Neural progenitor cell (in vitro differentiated cells): ENCODE data around the gene LCTL. TPM values are rescaled to one million over a fixed set of nuclear protein-coding genes. Genes with fewer than 3 reads are reported as not detected.

Source experiments
- DNase-seq: peaks from one replicate; pipeline ENCODE4 v3.0.0-alpha.2; 2016; ENCODE audit warnings: low spot score
- H2AFZ ChIP-seq: fragments of 200-600 bp; sonication (generic); replicated peaks from 2 replicates; pipeline ENCODE4 v1.6.1; 2016; ENCODE audit warnings: antibody characterized with exemption
- H3F3A ChIP-seq: fragments of 200-600 bp; sonication (generic); 2 replicates; pipeline ENCODE4 v1.6.1; 2016; ENCODE audit warnings: antibody characterized with exemption, low read depth
- H3K27ac ChIP-seq: fragments of 200-600 bp; sonication (generic); 2 replicates; pipeline ENCODE4 v1.5.1; 2016; ENCODE audit warnings: mild to moderate bottlenecking
- H3K27me3 ChIP-seq: fragments of 200-600 bp; sonication (generic); 2 replicates; pipeline ENCODE4 v1.6.1; 2016; ENCODE audit warnings: mild to moderate bottlenecking, moderate library complexity
- H3K36me3 ChIP-seq: fragments of 200-600 bp; sonication (generic); 2 replicates; pipeline ENCODE4 v1.5.1; 2016
- H3K4me1 ChIP-seq: fragments of 200-600 bp; sonication (generic); 2 replicates; pipeline ENCODE4 v1.6.1; 2016; ENCODE audit warnings: mixed run types
- H3K4me2 ChIP-seq: fragments of 200-600 bp; sonication (generic); 2 replicates; pipeline ENCODE4 v1.6.1; 2016
- H3K4me3 ChIP-seq: fragments of 200-600 bp; sonication (generic); 2 replicates; pipeline ENCODE4 v1.5.1; 2016
- H3K79me2 ChIP-seq: fragments of 200-600 bp; sonication (generic); 2 replicates; pipeline ENCODE4 v1.6.1; 2016; ENCODE audit warnings: low read depth
- H3K9ac ChIP-seq: fragments of 200-600 bp; sonication (generic); 2 replicates; pipeline ENCODE4 v1.6.1; 2016
- H3K9me3 ChIP-seq: fragments of 200-600 bp; sonication (generic); 2 replicates; pipeline ENCODE4 v1.5.1; 2016; ENCODE audit warnings: low read depth
- H4K20me1 ChIP-seq: fragments of 200-600 bp; sonication (generic); 2 replicates; pipeline ENCODE4 v1.6.1; 2016; ENCODE audit warnings: low read depth
- H3K27ac Mint-ChIP-seq: 3 replicates; pipeline ENCODE4 v1.8.0; 2021; ENCODE audit warnings: mixed read lengths
- H3K27me3 Mint-ChIP-seq: 2 replicates; pipeline ENCODE4 v1.8.0; 2022; ENCODE audit warnings: low read depth, mild to moderate bottlenecking, inconsistent platforms, moderate library complexity, mixed read lengths; ENCODE audit not compliant: insufficient read depth
- H3K36me3 Mint-ChIP-seq: 3 replicates; pipeline ENCODE4 v1.8.0; 2021; ENCODE audit warnings: mixed read lengths
- H3K4me1 Mint-ChIP-seq: 3 replicates; pipeline ENCODE4 v1.8.0; 2021; ENCODE audit warnings: mixed read lengths
- H3K4me3 Mint-ChIP-seq: 3 replicates; pipeline ENCODE4 v1.8.0; 2021; ENCODE audit warnings: mild to moderate bottlenecking, moderate library complexity, mixed read lengths
- H3K9me3 Mint-ChIP-seq: 3 replicates; pipeline ENCODE4 v1.8.0; 2020; ENCODE audit warnings: mixed read lengths
- CTCF ChIP-seq: fragments of 200-600 bp; sonication (generic); IDR thresholded peaks from 2 replicates; pipeline ENCODE4 v1.5.1; 2017; ENCODE audit warnings: antibody characterized with exemption, mild to moderate bottlenecking
- EZH2 ChIP-seq: fragments of 200-600 bp; sonication (generic); IDR thresholded peaks from 2 replicates; pipeline ENCODE4 v1.6.1; 2017; ENCODE audit warnings: antibody characterized with exemption, mild to moderate bottlenecking, moderate library complexity
- EZH2phosphoT487 ChIP-seq: fragments of 200-600 bp; sonication (generic); IDR thresholded peaks from 2 replicates; pipeline ENCODE4 v1.6.1; 2017; ENCODE audit warnings: antibody characterized with exemption
- total RNA-seq: library from RNA; depleted of rRNA; stranded (reverse); fragments of >200 nt; gene quantifications from 2 replicates; pipeline ENCODE4 v1.2.3, GENCODE V29; 2015; ENCODE audit warnings: low replicate concordance

Gene LCTL
- total RNA-seq, 1 donor from 2014 or later = 19.2 TPM

DNA sequence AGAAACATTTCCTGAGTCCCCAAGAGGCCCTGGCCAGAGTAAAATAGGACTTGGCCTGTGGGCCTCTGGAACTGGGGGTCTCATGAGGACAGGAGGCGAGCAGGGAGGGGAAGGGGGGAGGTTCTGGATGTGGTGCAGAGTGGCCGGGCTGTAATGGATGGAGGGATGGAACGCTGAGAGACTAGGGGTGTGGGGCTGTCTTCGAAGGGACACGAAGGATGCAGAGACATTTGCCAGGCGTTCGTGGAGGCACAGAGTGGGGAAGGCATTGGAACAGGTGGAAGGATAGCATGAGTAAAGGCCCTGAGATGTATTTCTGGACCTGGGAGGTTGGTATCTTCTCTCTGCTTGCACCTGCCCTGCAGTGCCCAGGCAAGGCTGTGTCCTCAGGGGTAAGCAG is 2.1 kb upstream of the LCTL start:
- Histone ChIP-seq H3K9me3 (no peaks in the 10 kb centered on the region), H3K4me2 (no peak overlapping the region), H3K27ac (no peak overlapping the region), H3K79me2 (no peaks in the 10 kb centered on the region), H3F3A (peaks cover 9% of the 10 kb centered on the region), H3K36me3 (no peaks in the 10 kb centered on the region), H3K4me3 (no peak overlapping the region), H3K27me3 (no peaks in the 10 kb centered on the region), H3K9ac (no peak overlapping the region), H2AFZ (no peak overlapping the region), H3K4me1 (peaks cover 21% of the 10 kb centered on the region), H4K20me1 (no peaks in the 10 kb centered on the region)
- DNase-seq = no peak
- TF ChIP-seq CTCF (no peak), EZH2phosphoT487 (no peak), EZH2 (no peak)
- H3K27me3 Mint-ChIP-seq = peaks cover 4% of the 10 kb centered on the region
- H3K27ac Mint-ChIP-seq = no peak overlapping the region
- no peaks in the 10 kb centered on the region for H3K9me3 Mint-ChIP-seq
- H3K4me3 Mint-ChIP-seq = no peak overlapping the region
- no peaks in the 10 kb centered on the region for H3K36me3 Mint-ChIP-seq
- H3K4me1 Mint-ChIP-seq = peaks cover 41% of the 10 kb centered on the region

- Histone ChIP-seq H3K36me3 (no peaks in the 10 kb centered on the region), H3K4me1 (peaks cover 21% of the 10 kb centered on the region), H3K4me2 (no peak overlapping the region), H3K27ac (no peak overlapping the region), H3K79me2 (no peaks in the 10 kb centered on the region), H4K20me1 (no peaks in the 10 kb centered on the region), H3K4me3 (no peak overlapping the region), H3F3A (peaks cover 9% of the 10 kb centered on the region), H3K9ac (no peak overlapping the region), H2AFZ (peak overlapping the region; percentile 70), H3K27me3 (no peaks in the 10 kb centered on the region), H3K9me3 (no peaks in the 10 kb centered on the region)
- Mint-ChIP-seq H3K27me3 (peaks cover 4% of the 10 kb centered on the region), H3K27ac (peak overlapping the region; percentile 78), H3K4me1 (peaks cover 41% of the 10 kb centered on the region), H3K9me3 (no peaks in the 10 kb centered on the region), H3K36me3 (no peaks in the 10 kb centered on the region), H3K4me3 (peak overlapping the region; percentile 55)
- TF ChIP-seq CTCF (peak; percentile 89), EZH2phosphoT487 (no peak), EZH2 (no peak)
- peak; percentile 93 for DNase-seq
These were observed 1.2 kb upstream of the LCTL start for GRCh38 chr15:66566963-66567531.

DNA sequence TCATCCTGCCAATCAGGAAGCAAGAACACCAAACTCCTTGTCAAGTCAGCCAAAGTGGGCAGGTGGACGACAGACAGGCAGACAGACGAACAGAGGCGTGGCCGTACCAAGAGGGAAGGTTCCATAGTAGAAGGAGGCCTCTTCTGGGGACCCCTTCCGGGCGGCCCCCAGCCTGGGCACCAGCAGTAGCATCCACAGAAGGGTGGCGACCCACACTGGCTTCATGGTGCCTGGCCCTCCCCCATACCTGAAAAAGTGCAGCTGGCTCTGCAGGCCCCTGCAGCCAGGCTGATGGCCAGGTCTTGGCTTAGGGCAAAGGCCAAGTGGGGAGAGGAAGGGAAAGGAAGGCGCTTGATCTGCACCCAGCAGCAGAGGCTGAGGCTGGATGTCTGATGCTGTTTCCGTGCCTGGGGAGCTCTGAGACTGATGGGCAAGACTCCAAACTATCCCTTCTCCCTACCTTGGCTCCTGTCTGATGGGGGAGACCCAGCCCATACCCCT is 607 bp downstream of the LCTL start:
- Histone ChIP-seq H3K4me3 (peak overlapping the region; percentile 39), H4K20me1 (no peaks in the 10 kb centered on the region), H3K4me2 (peak overlapping the region; percentile 80), H3K9ac (no peak overlapping the region), H3F3A (peaks cover 9% of the 10 kb centered on the region), H3K9me3 (no peaks in the 10 kb centered on the region), H3K4me1 (peaks cover 21% of the 10 kb centered on the region), H3K79me2 (no peaks in the 10 kb centered on the region), H3K27me3 (no peaks in the 10 kb centered on the region), H3K27ac (peak overlapping the region; percentile 27), H2AFZ (peak overlapping the region; percentile 51), H3K36me3 (no peaks in the 10 kb centered on the region)
- H3K27me3 Mint-ChIP-seq = peaks cover 4% of the 10 kb centered on the region
- DNase-seq = peak; percentile 23
- H3K36me3 Mint-ChIP-seq = no peaks in the 10 kb centered on the region
- H3K4me3 Mint-ChIP-seq = peak overlapping the region; percentile 71
- no peaks in the 10 kb centered on the region for H3K9me3 Mint-ChIP-seq
- peaks cover 32% of the 10 kb centered on the region for H3K4me1 Mint-ChIP-seq
- peak overlapping the region; percentile 85 for H3K27ac Mint-ChIP-seq
- no peak for TF ChIP-seq CTCF
- no peak for TF ChIP-seq EZH2
- no peak for TF ChIP-seq EZH2phosphoT487
